ENCODE data around the gene DBH.

DNA sequence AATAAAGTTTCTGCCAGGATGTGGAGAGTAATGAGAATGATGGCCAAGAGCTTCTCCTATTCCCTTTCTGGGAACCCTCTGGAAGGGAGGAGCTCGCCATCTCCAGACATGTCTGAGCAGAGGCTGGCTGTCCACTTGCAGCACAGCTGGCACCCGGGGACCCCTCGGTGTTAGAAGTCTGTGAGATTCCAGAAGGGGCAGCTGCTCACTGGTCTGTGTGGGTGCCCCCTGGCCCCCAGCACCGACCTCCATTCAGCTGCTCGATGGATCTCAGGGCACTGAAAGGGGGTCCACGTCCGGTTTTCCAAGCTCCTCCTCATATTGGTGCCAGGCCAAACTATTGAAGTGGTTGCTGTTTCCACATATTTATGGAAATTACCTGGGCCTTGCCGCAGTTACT, 23.3 kb upstream of the DBH start:
- TF ChIP-seq, protein P1, sequence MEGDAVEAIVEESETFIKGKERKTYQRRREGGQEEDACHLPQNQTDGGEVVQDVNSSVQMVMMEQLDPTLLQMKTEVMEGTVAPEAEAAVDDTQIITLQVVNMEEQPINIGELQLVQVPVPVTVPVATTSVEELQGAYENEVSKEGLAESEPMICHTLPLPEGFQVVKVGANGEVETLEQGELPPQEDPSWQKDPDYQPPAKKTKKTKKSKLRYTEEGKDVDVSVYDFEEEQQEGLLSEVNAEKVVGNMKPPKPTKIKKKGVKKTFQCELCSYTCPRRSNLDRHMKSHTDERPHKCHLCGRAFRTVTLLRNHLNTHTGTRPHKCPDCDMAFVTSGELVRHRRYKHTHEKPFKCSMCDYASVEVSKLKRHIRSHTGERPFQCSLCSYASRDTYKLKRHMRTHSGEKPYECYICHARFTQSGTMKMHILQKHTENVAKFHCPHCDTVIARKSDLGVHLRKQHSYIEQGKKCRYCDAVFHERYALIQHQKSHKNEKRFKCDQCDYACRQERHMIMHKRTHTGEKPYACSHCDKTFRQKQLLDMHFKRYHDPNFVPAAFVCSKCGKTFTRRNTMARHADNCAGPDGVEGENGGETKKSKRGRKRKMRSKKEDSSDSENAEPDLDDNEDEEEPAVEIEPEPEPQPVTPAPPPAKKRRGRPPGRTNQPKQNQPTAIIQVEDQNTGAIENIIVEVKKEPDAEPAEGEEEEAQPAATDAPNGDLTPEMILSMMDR (IDR thresholded peaks at IDR 0.05), result no peak
- no peak for TF ChIP-seq POLR2A (IDR thresholded peaks at IDR 0.05)
